ENCODE measurements around the gene PNPLA1. TPM values are rescaled to one million over a fixed set of nuclear protein-coding genes. Genes with fewer than 3 reads are reported as not detected.

PNPLA1 gene
- total RNA-seq, 1 experiment from 2014 or later, result not detected

- DNase-seq (ENCODE audit: low spot score) (no peak), ATAC-seq (no peak)
- Mint-ChIP-seq H3K36me3 (no peaks in the 10 kb centered on the region), H3K4me3 (no peak overlapping the region), H3K4me1 (peaks cover 48% of the 10 kb centered on the region), H3K27ac (no peak overlapping the region), H3K9me3 (no peaks in the 10 kb centered on the region), H3K27me3 (ENCODE audit: low read depth) (no peaks in the 10 kb centered on the region; the same call in 1 of the 2 replicates)
- POLR2A ChIA-PET, result no interaction called here
- CTCF ChIA-PET, result no interaction called here
- no peak for TF ChIP-seq GRHL2 (CRISPR knock-in tag; IDR thresholded peaks at IDR 0.05; ENCODE audit: insufficient replicate concordance, severe bottlenecking)
- TF ChIP-seq JUN (CRISPR knock-in tag; IDR thresholded peaks at IDR 0.05), result no peak
- TF ChIP-seq HMGA2 (CRISPR knock-in tag; IDR thresholded peaks at IDR 0.05), result no peak
- no peak for TF ChIP-seq AR (CRISPR knock-in tag; IDR thresholded peaks at IDR 0.05)
- no peak for TF ChIP-seq JAZF1 (CRISPR knock-in tag; IDR thresholded peaks at IDR 0.05)
- TF ChIP-seq ZNF416 (CRISPR knock-in tag; IDR thresholded peaks at IDR 0.05), result no peak
- TF ChIP-seq CTCF (IDR thresholded peaks at IDR 0.05), result no peak
- TF ChIP-seq SMAD4 (CRISPR knock-in tag; IDR thresholded peaks at IDR 0.05), result no peak
- TF ChIP-seq RELA (CRISPR knock-in tag; IDR thresholded peaks at IDR 0.05; ENCODE audit: borderline replicate concordance), result no peak
- no peak for TF ChIP-seq USF1 (CRISPR knock-in tag; IDR thresholded peaks at IDR 0.05)
- TF ChIP-seq E2F1 (CRISPR knock-in tag; IDR thresholded peaks at IDR 0.05), result no peak
- no peak for TF ChIP-seq NR2C2 (CRISPR knock-in tag; IDR thresholded peaks at IDR 0.05)
- no peak for TF ChIP-seq IRF1 (CRISPR knock-in tag; IDR thresholded peaks at IDR 0.05)
- no peak for TF ChIP-seq NFE2L1 (CRISPR knock-in tag; IDR thresholded peaks at IDR 0.05)
- no peak for TF ChIP-seq SP1 (CRISPR knock-in tag; conservative IDR thresholded peaks at IDR 0.05)
- TF ChIP-seq ATF3 (CRISPR knock-in tag; conservative IDR thresholded peaks at IDR 0.05), result no peak
- TF ChIP-seq ZMAT4 (CRISPR knock-in tag; IDR thresholded peaks at IDR 0.05), result no peak
- no peak for TF ChIP-seq TEAD4 (CRISPR knock-in tag; IDR thresholded peaks at IDR 0.05)
- no peak for TF ChIP-seq ATF1 (CRISPR knock-in tag; IDR thresholded peaks at IDR 0.05)
- no peak for TF ChIP-seq ZNF532 (CRISPR knock-in tag; IDR thresholded peaks at IDR 0.05; ENCODE audit: borderline replicate concordance)
These were observed 28.1 kb upstream of the PNPLA1 start for GRCh38 chr6:36241728-36242127.

Data from WTC11 (cell line).